ENCODE measurements around the gene DDX11. TPM values are rescaled to one million over a fixed set of nuclear protein-coding genes. Genes with fewer than 3 reads are reported as not detected.

DDX11 gene
- total and polyA plus RNA-seq, 2 experiments from 2014 or later, result 66.0 to 103 TPM

DNA sequence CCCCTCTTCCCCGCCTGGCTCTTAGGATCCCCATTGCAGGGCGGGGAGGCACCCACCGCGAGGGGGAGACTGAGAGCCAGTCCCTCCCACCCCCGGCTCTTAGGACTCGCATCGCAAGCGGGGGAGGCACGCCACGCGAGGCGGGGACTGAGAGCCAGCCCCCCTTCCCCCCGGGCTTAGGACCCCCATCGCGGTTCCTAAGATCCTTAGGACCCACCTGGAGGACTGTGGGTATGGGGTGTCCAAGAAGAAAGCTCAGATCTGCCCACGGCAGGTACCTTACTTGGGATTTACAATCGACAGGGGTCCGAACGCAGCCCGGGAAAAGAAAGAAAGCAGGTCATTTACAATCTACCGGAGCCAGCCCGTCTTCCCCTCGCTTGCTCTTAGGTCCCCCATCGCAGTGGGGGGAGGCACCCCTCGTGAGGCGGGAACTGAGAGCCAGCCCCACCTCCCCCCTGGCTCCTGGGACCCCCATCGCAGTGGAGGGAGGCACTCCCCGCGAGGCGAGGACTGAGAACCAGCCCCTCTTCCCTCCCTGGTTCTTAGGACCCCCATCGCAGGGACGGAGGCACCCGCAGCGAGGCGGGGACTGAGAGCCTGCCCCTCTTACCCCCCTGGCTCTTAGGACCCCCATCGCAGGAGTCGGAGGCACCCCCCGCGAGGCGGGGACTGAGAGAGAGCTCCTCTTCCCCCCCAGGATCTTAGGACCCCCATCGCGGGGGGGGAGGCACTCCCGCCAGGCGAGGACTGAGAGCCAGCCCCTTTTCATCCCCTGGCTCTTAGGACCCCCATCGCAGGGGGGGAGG is 43.7 kb downstream of the DDX11 start:
- no peaks in the 10 kb centered on the region for H3K79me2 ChIP-seq (replicated peaks; ENCODE audit: insufficient read depth)
- ATAC-seq (peak; percentile 57), DNase-seq (ENCODE audit: low spot score) (peak; percentile 69)
- H2AFZ ChIP-seq, result peak overlapping the region; percentile 86
- Mint-ChIP-seq H3K27me3 (ENCODE audit: insufficient read depth, low read depth, poor library complexity) (peaks cover 33% of the 10 kb centered on the region), H3K9me3 (no peaks in the 10 kb centered on the region), H3K4me3 (peak overlapping the region; percentile 73), H3K4me1 (peaks cover 6% of the 10 kb centered on the region; the same call in 2 of the 3 replicates), H3K27ac (no peak overlapping the region), H3K36me3 (ENCODE audit: low read depth) (no peaks in the 10 kb centered on the region; the same call in 2 of the 3 replicates)
- H3K36me3 ChIP-seq (ENCODE audit: insufficient read depth), result no peaks in the 10 kb centered on the region
- no peaks in the 10 kb centered on the region for H3K9me2 ChIP-seq (ENCODE audit: insufficient read depth)
- peak overlapping the region; percentile 81 for H3K4me2 ChIP-seq
- H3K4me1 ChIP-seq (ENCODE audit: insufficient read depth), result no peaks in the 10 kb centered on the region
- no peak overlapping the region for H3K27ac ChIP-seq (ENCODE audit: low read depth)
- TF ChIP-seq POLR2AphosphoS5 (IDR thresholded peaks at IDR 0.05; ENCODE audit: low read depth), result no peak
- no peak for TF ChIP-seq EZH2 (IDR thresholded peaks at IDR 0.05; ENCODE audit: low read depth, unreplicated experiment)
- TF ChIP-seq, protein P1, sequence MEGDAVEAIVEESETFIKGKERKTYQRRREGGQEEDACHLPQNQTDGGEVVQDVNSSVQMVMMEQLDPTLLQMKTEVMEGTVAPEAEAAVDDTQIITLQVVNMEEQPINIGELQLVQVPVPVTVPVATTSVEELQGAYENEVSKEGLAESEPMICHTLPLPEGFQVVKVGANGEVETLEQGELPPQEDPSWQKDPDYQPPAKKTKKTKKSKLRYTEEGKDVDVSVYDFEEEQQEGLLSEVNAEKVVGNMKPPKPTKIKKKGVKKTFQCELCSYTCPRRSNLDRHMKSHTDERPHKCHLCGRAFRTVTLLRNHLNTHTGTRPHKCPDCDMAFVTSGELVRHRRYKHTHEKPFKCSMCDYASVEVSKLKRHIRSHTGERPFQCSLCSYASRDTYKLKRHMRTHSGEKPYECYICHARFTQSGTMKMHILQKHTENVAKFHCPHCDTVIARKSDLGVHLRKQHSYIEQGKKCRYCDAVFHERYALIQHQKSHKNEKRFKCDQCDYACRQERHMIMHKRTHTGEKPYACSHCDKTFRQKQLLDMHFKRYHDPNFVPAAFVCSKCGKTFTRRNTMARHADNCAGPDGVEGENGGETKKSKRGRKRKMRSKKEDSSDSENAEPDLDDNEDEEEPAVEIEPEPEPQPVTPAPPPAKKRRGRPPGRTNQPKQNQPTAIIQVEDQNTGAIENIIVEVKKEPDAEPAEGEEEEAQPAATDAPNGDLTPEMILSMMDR (conservative IDR thresholded peaks at IDR 0.05; ENCODE audit: low read depth in 2 of 2), result peak; percentile 52 to 64
- TF ChIP-seq ZNF114 (CRISPR knock-in tag; IDR thresholded peaks at IDR 0.05), result no peak
- no peaks in the 10 kb centered on the region for H4K20me1 ChIP-seq (replicated peaks; ENCODE audit: insufficient read depth)
- H3K27me3 ChIP-seq (ENCODE audit: insufficient read depth), result peaks cover 44% of the 10 kb centered on the region
- H3K4me3 ChIP-seq, result peak overlapping the region; percentile 69
- no peaks in the 10 kb centered on the region for H3F3A ChIP-seq (replicated peaks; ENCODE audit: low read depth)

DNA sequence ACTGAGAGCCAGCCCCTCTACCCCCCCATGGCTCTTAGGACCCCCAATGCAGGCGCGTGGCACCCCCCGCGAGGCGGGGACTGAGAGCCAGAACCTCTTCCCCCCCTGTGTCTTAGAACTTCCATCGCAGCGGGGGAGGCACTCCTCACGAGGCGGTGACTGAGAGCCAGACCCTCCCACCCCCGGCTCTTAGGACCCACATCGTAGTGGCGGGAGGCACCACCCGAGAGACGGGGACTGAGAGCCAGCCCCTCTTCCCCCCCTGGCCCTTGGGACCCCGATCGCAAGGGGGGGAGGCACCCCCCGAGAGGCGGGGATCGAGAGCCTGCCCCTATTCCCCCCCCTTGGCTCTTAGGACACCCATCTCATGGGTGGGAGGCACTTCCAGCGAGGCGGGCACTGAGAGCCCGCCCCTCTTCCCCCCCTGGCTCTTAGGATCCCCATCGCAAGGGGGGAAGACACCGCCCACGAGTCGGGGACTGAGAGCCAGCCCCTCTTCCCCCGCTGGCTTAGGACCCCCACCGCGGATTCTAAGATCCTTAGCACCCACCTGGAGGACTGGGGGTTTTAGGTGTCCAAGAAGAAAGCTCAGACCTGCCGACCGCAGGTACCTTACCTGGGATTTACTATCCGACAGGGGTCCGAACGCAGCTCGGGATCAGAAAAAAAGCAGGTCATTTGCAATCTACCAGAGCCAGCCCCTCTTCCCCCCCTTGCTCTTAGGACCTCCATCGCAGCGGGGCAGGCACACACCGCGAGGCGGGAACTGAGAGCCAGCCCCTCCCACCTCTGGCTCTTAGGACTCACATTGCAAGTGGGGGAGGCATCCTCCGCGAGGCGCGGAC is 44.9 kb downstream of the DDX11 start:
- Histone ChIP-seq H3K79me2 (replicated peaks; ENCODE audit: insufficient read depth) (no peaks in the 10 kb centered on the region), H3K27ac (ENCODE audit: low read depth) (no peak overlapping the region), H2AFZ (peak overlapping the region; percentile 43; the same call in 1 of the 2 replicates), H4K20me1 (replicated peaks; ENCODE audit: insufficient read depth) (no peaks in the 10 kb centered on the region), H3K9me2 (ENCODE audit: insufficient read depth) (no peaks in the 10 kb centered on the region), H3K36me3 (ENCODE audit: insufficient read depth) (no peaks in the 10 kb centered on the region), H3K4me1 (ENCODE audit: insufficient read depth) (no peaks in the 10 kb centered on the region), H3K4me3 (peak overlapping the region; percentile 69), H3K4me2 (peak overlapping the region; percentile 81), H3F3A (replicated peaks; ENCODE audit: low read depth) (no peaks in the 10 kb centered on the region), H3K27me3 (ENCODE audit: insufficient read depth) (peaks cover 44% of the 10 kb centered on the region)
- peaks cover 9% of the 10 kb centered on the region for H3K4me1 Mint-ChIP-seq
- H3K27me3 Mint-ChIP-seq (ENCODE audit: insufficient read depth, low read depth, poor library complexity), result peaks cover 33% of the 10 kb centered on the region
- H3K27ac Mint-ChIP-seq, result no peak overlapping the region
- ATAC-seq (peak; percentile 82), DNase-seq (ENCODE audit: low spot score) (peak; percentile 92)
- TF ChIP-seq EZH2phosphoT487 (IDR thresholded peaks at IDR 0.05; ENCODE audit: unreplicated experiment), result no peak
- H3K9me3 Mint-ChIP-seq, result no peaks in the 10 kb centered on the region
- H3K36me3 Mint-ChIP-seq (ENCODE audit: low read depth), result no peaks in the 10 kb centered on the region; the same call in 2 of the 3 replicates
- H3K4me3 Mint-ChIP-seq, result peak overlapping the region; percentile 69

Measured in GM23338 (cell line).